ENCODE measurements around the gene SLC9A3.

Gene SLC9A3

DNA sequence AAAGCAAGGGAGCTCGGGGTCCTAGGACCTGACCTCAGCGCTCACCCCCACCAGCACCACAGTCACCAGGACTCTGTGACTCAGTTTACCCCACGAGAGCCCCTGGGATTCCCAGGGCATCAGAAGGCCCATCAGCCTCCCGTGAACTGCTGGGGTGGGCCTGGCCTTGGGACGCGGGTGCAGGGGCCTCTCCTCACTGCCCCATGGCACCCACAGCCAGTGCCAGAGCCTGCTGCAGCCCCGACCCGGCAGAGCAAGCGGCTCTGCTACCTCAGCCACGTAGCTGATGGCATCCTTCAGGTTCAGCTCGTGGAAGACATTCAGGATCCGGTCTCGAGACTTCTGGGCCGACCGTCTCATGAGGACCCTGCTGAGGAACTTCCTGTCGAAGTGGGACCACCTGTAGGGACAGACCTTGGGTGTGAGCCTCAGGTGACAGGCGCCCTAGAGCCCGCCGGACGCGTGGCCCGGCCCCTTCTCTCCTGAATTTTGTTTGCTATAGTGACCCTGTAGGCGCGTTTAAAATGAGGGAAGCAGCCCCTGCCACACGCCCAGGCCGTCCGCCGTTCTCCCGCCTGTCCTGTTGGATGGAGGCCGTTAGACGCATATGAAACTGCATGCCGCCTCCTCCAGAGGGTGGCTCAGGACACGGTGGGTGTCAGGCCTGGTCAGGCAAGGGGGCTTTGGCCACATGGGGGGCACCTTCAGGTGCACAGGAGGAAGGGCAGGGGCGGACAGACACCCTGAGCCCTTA lies 44.5 kb downstream of the SLC9A3 start:
- no peak for TF ChIP-seq NFIC (IDR thresholded peaks at IDR 0.05)
- TF ChIP-seq YY1 (IDR thresholded peaks at IDR 0.05; ENCODE audit: low read depth): no peak
- no peak for TF ChIP-seq CEBPB (IDR thresholded peaks at IDR 0.05)
- no peak for TF ChIP-seq ZBTB7A (IDR thresholded peaks at IDR 0.05; ENCODE audit: low read depth)
- TF ChIP-seq TCF12 (IDR thresholded peaks at IDR 0.05; ENCODE audit: low read depth): no peak

DNA sequence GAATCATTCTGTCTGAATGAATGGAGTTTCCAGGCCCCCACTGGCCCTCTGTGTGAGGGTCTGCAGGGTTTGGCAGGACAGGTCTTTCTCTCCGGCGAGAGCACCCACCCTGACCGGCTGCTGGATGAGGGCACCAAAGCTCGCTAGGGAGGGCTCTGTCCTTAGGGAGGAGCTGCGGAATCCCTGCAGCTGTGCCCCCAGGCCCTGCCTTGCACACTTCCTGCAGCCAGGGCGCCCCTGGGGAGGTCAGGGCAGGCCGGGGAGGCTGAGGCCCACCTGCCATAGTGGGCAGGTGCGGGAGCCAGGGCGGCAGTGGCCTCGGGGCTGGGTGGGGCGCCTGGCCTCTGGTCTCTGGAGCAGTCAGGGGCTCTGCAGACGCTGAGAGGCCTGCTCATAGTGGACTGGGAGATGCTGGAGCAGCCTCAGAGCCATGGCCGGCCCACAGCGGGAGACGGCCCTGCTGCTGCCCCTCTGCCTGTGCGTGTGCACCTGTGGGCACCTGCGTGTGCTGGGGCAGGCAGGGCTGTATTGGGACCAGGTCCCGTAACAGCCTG lies 45.2 kb downstream of the SLC9A3 start:
- TF ChIP-seq CEBPB (IDR thresholded peaks at IDR 0.05) (no peak), TEAD4 (IDR thresholded peaks at IDR 0.05) (no peak), YY1 (IDR thresholded peaks at IDR 0.05; ENCODE audit: low read depth) (no peak), NFIC (IDR thresholded peaks at IDR 0.05) (no peak), EP300 (IDR thresholded peaks at IDR 0.05; ENCODE audit: borderline replicate concordance) (no peak), TCF12 (IDR thresholded peaks at IDR 0.05; ENCODE audit: low read depth) (no peak), ZBTB7A (IDR thresholded peaks at IDR 0.05; ENCODE audit: low read depth) (no peak), TAF1 (IDR thresholded peaks at IDR 0.05; ENCODE audit: low read depth) (no peak), FOXM1 (IDR thresholded peaks at IDR 0.05; ENCODE audit: borderline replicate concordance, low read depth) (no peak), CREB1 (IDR thresholded peaks at IDR 0.05; ENCODE audit: low read depth) (no peak), EGR1 (IDR thresholded peaks at IDR 0.05) (no peak), RAD21 (IDR thresholded peaks at IDR 0.05; ENCODE audit: low read depth) (no peak)
- TF ChIP-seq, protein P1, sequence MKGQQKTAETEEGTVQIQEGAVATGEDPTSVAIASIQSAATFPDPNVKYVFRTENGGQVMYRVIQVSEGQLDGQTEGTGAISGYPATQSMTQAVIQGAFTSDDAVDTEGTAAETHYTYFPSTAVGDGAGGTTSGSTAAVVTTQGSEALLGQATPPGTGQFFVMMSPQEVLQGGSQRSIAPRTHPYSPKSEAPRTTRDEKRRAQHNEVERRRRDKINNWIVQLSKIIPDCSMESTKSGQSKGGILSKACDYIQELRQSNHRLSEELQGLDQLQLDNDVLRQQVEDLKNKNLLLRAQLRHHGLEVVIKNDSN (IDR thresholded peaks at IDR 0.05): no peak
- TF ChIP-seq, protein P2, sequence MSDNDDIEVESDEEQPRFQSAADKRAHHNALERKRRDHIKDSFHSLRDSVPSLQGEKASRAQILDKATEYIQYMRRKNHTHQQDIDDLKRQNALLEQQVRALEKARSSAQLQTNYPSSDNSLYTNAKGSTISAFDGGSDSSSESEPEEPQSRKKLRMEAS (IDR thresholded peaks at IDR 0.05): no peak
- TF ChIP-seq, protein P3, sequence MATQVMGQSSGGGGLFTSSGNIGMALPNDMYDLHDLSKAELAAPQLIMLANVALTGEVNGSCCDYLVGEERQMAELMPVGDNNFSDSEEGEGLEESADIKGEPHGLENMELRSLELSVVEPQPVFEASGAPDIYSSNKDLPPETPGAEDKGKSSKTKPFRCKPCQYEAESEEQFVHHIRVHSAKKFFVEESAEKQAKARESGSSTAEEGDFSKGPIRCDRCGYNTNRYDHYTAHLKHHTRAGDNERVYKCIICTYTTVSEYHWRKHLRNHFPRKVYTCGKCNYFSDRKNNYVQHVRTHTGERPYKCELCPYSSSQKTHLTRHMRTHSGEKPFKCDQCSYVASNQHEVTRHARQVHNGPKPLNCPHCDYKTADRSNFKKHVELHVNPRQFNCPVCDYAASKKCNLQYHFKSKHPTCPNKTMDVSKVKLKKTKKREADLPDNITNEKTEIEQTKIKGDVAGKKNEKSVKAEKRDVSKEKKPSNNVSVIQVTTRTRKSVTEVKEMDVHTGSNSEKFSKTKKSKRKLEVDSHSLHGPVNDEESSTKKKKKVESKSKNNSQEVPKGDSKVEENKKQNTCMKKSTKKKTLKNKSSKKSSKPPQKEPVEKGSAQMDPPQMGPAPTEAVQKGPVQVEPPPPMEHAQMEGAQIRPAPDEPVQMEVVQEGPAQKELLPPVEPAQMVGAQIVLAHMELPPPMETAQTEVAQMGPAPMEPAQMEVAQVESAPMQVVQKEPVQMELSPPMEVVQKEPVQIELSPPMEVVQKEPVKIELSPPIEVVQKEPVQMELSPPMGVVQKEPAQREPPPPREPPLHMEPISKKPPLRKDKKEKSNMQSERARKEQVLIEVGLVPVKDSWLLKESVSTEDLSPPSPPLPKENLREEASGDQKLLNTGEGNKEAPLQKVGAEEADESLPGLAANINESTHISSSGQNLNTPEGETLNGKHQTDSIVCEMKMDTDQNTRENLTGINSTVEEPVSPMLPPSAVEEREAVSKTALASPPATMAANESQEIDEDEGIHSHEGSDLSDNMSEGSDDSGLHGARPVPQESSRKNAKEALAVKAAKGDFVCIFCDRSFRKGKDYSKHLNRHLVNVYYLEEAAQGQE (IDR thresholded peaks at IDR 0.05; ENCODE audit: low read depth): no peak

DNA sequence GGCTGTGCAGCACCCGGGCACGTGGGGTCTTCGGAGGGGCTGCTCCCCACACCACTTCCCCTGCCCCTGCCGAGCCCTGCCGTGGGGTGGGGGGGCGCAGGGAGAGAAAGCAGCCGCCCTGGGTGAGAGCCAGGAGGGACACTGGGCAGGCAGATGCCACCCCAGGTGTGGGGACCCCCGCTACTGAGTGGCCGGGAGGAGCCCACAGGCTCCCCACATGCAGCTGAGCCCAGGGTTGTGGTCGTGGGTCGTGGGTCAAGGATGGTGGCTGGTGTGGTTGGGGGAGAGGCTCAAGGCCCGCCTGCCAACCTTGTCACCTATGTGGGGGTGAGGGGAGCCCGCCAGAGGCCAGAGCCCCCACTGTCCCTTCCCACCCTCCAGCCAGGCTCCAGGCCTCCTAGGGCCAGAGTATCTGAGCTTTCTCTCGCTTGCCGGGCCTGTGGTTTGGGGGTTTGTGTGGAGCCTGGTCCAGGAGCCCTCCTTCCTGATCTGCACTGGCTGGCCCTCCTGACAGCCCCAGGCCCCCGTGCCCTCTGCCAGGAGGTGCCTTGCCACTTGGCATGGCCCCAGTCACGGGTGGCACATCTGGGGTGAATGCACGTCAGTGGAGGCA lies 45.8 kb downstream of the SLC9A3 start:
- TF ChIP-seq EP300 (IDR thresholded peaks at IDR 0.05; ENCODE audit: borderline replicate concordance): no peak
- no peak for TF ChIP-seq RAD21 (IDR thresholded peaks at IDR 0.05; ENCODE audit: low read depth)
- TF ChIP-seq, protein P3 (IDR thresholded peaks at IDR 0.05; ENCODE audit: low read depth): no peak
- TF ChIP-seq, protein P1 (IDR thresholded peaks at IDR 0.05): no peak
- no peak for TF ChIP-seq YY1 (IDR thresholded peaks at IDR 0.05; ENCODE audit: low read depth)
- no peak for TF ChIP-seq CEBPB (IDR thresholded peaks at IDR 0.05)
- no peak for TF ChIP-seq TAF1 (IDR thresholded peaks at IDR 0.05; ENCODE audit: low read depth)
- TF ChIP-seq ZBTB7A (IDR thresholded peaks at IDR 0.05; ENCODE audit: low read depth): no peak
- TF ChIP-seq CREB1 (IDR thresholded peaks at IDR 0.05; ENCODE audit: low read depth): no peak
- TF ChIP-seq, protein P2 (IDR thresholded peaks at IDR 0.05): no peak
- no peak for TF ChIP-seq TEAD4 (IDR thresholded peaks at IDR 0.05)
- TF ChIP-seq FOXM1 (IDR thresholded peaks at IDR 0.05; ENCODE audit: borderline replicate concordance, low read depth): no peak
- TF ChIP-seq NFIC (IDR thresholded peaks at IDR 0.05): no peak
- TF ChIP-seq TCF12 (IDR thresholded peaks at IDR 0.05; ENCODE audit: low read depth): no peak

DNA sequence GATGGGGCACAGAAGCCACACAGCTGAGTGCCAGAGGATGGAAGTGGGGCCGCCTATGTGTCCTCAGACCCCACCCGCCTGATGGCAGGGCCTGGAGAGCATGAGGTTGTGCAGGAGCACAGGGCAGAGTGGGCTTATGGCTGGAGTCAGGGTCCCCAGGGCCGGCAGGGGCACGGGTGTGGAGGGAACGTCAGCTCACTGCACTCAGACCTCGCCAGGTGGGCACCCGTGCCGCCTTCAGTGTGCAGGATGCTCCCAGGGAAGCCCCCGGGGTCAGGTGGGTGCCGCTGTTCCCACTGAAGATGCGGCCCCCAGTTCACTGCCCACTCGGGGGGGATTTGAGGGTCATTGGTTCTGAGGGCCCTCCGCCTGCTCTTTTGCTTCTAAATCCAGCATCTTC lies 46.4 kb downstream of the SLC9A3 start:
- TF ChIP-seq TEAD4 (IDR thresholded peaks at IDR 0.05) (no peak), YY1 (IDR thresholded peaks at IDR 0.05; ENCODE audit: low read depth) (no peak), CEBPB (IDR thresholded peaks at IDR 0.05) (no peak), ZBTB7A (IDR thresholded peaks at IDR 0.05; ENCODE audit: low read depth) (no peak)
- TF ChIP-seq, protein P2 (IDR thresholded peaks at IDR 0.05): no peak

DNA sequence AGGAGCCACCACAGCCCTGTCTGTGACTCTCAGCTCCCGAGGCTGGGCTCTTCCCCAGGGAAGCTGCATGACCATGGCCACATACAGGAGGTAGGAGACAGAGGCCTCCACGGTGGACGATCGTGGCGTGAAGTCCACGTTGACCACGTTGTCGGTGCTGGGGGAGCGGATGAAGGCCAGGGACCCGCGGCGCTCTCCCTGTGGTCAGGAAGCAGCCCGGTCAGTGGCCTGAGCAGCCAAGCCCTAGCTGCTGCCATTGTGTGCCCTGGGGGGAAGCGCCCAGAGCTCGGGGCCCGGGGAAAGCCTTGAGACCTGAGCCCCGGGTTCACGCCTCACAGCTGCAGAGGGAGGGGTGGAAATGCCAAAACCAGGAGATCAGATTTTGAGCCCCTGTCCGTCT lies 47.0 kb downstream of the SLC9A3 start:
- TF ChIP-seq RAD21 (IDR thresholded peaks at IDR 0.05; ENCODE audit: low read depth) (no peak), CREB1 (IDR thresholded peaks at IDR 0.05; ENCODE audit: low read depth) (no peak), TEAD4 (IDR thresholded peaks at IDR 0.05) (no peak), ZBTB7A (IDR thresholded peaks at IDR 0.05; ENCODE audit: low read depth) (no peak)
- TF ChIP-seq, protein P3 (IDR thresholded peaks at IDR 0.05; ENCODE audit: low read depth): no peak
- TF ChIP-seq, protein P1 (IDR thresholded peaks at IDR 0.05): no peak

All from Ishikawa (cell line).